H1 (cell line): Measurements from ENCODE around the gene SPAG16.

Experiments used
- CTCF ChIP-seq, 3 experiments: IDR thresholded peaks; 1 replicate in 2 of 3; 2 replicates in 1 of 3; pipeline versions ENCODE4 v1.5.1 to v1.6.1; 2011; ENCODE audit warnings: low read length in 3 of 3, mild to moderate bottlenecking in 3 of 3, inconsistent platforms in 2 of 3, low read depth in 1 of 3, moderate library complexity in 1 of 3; ENCODE audit not compliant: insufficient read depth in 1 of 3; ENCODE audit errors: control extremely low read depth in 1 of 3
- RFX5 ChIP-seq: IDR thresholded peaks from 2 replicates; pipeline ENCODE4 v1.6.1; 2011; ENCODE audit warnings: low read depth, low read length, improper control_type of control experiment, borderline replicate concordance
- SAP30 ChIP-seq: fragments of 300-600 bp; sonication (generic); IDR thresholded peaks from 2 replicates; pipeline ENCODE4 v1.7.1; 2012; ENCODE audit warnings: low read length, moderate library complexity, mild to moderate bottlenecking, inconsistent platforms; ENCODE audit not compliant: insufficient read depth, insufficient replicate concordance
- TAF1 ChIP-seq: IDR thresholded peaks from 2 replicates; pipeline ENCODE4 v1.6.1; 2011; ENCODE audit warnings: mild to moderate bottlenecking, low read depth, low read length

DNA sequence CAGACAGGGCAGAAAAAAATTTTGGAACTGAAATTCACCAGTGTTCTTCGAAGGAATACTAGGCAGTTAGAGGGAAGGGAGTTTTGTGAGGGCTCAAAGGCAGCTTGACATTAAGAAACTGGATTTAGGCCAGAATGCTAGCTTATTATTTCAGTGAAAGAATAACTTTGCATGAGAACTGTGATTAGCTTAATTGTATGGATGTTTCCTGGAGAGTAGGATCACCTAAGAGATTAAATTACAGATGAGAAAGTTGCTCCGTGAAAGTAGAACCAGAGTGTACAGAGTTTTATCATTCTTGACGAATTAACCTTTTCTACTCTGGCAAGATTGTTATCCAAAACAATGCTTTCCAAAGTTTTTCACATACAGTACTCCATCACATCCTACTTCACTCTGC is 6.2 kb downstream of the SPAG16 start:
- no peak for TF ChIP-seq SAP30
- TF ChIP-seq RFX5, result no peak
- TF ChIP-seq CTCF (IDR thresholded peaks at IDR 0.05; ENCODE audit: control extremely low read depth in 1 of 3, insufficient read depth in 1 of 3, low read depth in 1 of 3, low read length in 3 of 3), result no peak
- TF ChIP-seq TAF1, result no peak
